Pancreas (tissue), 10 donors: Measurements from ENCODE around the gene TTLL6. TPM values are rescaled to one million over a fixed set of nuclear protein-coding genes. Genes with fewer than 3 reads are reported as not detected.

Experiments
- ATAC-seq, 4 donors: fragments of 200-7000 bp; cut with Tn5 transposase; one replicate each; pipeline versions ENCODE4 v1.8.0 to v1.9.1; 2020; ENCODE audit warnings: mild to moderate bottlenecking in 4 of 4, moderate library complexity in 4 of 4
- DNase-seq, 6 donors: peaks; one replicate each; pipeline ENCODE4 v3.0.0-alpha.2; 2020
- FAIRE-seq: peaks from 2 replicates; lab custom pipeline; 2012; peaks lifted over from hg19 to GRCh38; lab: Jason Lieb, UNC
- H3K27ac ChIP-seq, 4 donors: fragments of 200-600 bp; sonication (generic); 1 replicate in 3 of 4; 2 replicates in 1 of 4; pipeline versions ENCODE4 v1.5.0 to v1.8.0; 2020
- H3K27me3 ChIP-seq, 4 donors: fragments of 200-600 bp; one replicate each; pipeline ENCODE4 v1.8.0; 2021
- H3K36me3 ChIP-seq, 3 donors: fragments of 200-600 bp; sonication (generic) in 1 of 3; one replicate each; pipeline versions ENCODE4 v1.5.0 to v1.8.0; 2020 to 2021
- H3K4me1 ChIP-seq, 3 donors: fragments of 200-600 bp; one replicate each; pipeline ENCODE4 v1.8.0; 2021
- H3K4me3 ChIP-seq, 4 donors: fragments of 200-600 bp; sonication (generic) in 2 of 4; one replicate each; pipeline versions ENCODE4 v1.5.0 to v1.8.0; 2020 to 2021
- H3K9me3 ChIP-seq, 4 donors: fragments of 200-600 bp; one replicate each; pipeline ENCODE4 v1.8.0; 2021
- WGBS, 2 donors: extraction: QIAGEN DNeasy Blood & Tissue Kit; methylation state at CpG; one replicate each; pipeline ENCODE4 v1.1.7; 2013; 5-methylcytosine and 5-hydroxymethylcytosine counted together
- intact Hi-C, 3 donors: fragments of 100-400 bp; cut with DNase I; formaldehyde crosslinking; loops; one replicate each; pipeline versions ENCODE4 v1.11.1 to v1.14.2; 2022
- polyA plus RNA-seq, 2 donors: library from polyadenylated mRNA; stranded (reverse); fragments of 200-250 nt; gene quantifications; one replicate each; pipeline ENCODE4 v1.2.3, GENCODE V29; 2013
- total RNA-seq, 6 donors: library from RNA; stranded (reverse); fragmentation: NEBNext Ultra II Directional in 4 of 6; extraction: Animal tissue kit (Norgen Biotek cat#: 25700) in 4 of 6; gene quantifications; one replicate each; pipeline versions ENCODE4 v1.2.1 to v1.2.4, GENCODE V29; 2021 to 2023
- TF ChIP-seq, protein P1 (sequence below), 4 donors: fragments of 200-600 bp; sonication (generic) in 3 of 4; IDR thresholded peaks; one replicate each; pipeline versions ENCODE4 v1.5.0 to v1.8.0; 2021; ENCODE audit warnings: antibody characterized with exemption in 4 of 4
- donor health status: healthy with polysubstance abuse.
- donor health status: DM: no; HTN: no; CAD: no; lungs with moderate emphysema.
- donor health status: DM: no; HTN: no; CAD: no.
- donor health status: control.
- donor health status: control.
- donor health status: Bipolar disorder and iron deficiency.
- donor health status: DM: yes; HTN: yes; CAD: no.
- donor health status: DM: no; HTN: no; CAD: no.
- donor health status: DM: no; HTN: no; CAD: no.
- donor health status: DM: yes; HTN: yes; CAD: no.

TTLL6 gene
- total and polyA plus RNA-seq, 8 donors: 0.40 to 6.0 (median 0.77) TPM

DNA sequence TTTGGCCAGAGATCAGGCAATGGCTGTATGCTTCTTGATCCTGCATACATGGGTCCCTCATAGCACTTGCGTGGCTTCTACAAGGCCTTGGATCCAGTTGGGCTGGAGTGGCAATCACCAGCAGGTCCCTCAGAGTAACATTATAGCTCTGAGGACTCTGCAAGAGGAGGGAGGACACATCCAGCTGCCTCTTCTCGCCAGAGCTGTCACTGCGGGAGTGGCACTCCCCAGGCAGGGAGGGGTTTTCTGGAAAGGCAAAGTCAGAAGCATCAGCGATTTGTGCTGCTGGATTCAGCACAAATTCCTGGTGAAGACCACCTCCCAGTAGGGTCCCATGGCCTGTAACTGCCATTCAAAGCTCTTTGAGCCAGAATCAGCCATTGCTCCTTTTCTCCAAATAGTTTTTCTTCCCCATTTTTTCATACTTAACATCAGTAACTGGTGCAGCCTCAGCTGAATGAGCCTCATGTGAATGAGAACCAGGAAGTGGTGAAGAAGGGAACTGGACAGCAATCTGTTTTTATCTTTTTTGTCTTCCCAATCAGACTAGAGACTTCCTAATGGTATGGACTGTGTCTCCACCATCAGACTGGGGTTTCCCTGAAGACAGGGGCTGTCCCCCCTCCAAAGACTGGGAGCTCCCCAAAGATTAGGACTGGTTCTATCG lies 47.9 kb downstream of the TTLL6 start:
- H3K36me3 ChIP-seq: no peaks in the 10 kb centered on the region
- intact Hi-C loops: no loop called here
- H3K27me3 ChIP-seq: no peaks in the 10 kb centered on the region
- FAIRE-seq (no peak), ATAC-seq (peak in 1 of 4 donors; percentile 27), DNase-seq (no peak)
- 84 to 86% methylated on average over 5 of the region's 5 CpGs for WGBS, 2 donors
- H3K9me3 ChIP-seq: no peaks in the 10 kb centered on the region
- H3K4me3 ChIP-seq: no peak overlapping the region
- no peak overlapping the region for H3K27ac ChIP-seq
- H3K4me1 ChIP-seq: no peaks in the 10 kb centered on the region
- TF ChIP-seq, protein P1, sequence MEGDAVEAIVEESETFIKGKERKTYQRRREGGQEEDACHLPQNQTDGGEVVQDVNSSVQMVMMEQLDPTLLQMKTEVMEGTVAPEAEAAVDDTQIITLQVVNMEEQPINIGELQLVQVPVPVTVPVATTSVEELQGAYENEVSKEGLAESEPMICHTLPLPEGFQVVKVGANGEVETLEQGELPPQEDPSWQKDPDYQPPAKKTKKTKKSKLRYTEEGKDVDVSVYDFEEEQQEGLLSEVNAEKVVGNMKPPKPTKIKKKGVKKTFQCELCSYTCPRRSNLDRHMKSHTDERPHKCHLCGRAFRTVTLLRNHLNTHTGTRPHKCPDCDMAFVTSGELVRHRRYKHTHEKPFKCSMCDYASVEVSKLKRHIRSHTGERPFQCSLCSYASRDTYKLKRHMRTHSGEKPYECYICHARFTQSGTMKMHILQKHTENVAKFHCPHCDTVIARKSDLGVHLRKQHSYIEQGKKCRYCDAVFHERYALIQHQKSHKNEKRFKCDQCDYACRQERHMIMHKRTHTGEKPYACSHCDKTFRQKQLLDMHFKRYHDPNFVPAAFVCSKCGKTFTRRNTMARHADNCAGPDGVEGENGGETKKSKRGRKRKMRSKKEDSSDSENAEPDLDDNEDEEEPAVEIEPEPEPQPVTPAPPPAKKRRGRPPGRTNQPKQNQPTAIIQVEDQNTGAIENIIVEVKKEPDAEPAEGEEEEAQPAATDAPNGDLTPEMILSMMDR (IDR thresholded peaks at IDR 0.05): no peak

DNA sequence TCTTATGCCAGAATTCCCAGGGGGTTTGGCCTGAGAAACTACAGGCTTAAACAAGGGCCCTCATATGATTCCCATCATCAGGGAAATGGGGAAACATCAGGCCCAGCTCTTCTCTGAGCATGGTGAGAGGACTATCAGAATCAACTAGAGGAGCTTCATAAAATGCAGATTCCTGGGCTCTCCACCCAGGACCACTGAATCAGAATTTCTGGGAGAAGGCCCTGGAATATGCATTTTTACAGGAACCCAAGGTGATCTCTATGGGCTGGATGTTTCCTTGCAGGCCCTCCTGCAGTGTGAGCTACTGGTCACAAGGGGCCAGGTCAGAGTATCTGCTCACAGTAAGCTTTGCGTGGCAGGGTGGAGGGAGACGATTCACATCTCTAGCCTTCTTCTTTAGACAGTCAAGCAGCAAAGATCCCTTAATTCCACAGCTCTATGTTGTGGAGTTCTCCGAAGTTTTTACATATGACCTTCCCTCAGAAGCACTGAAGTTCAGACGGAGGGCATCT lies 49.7 kb downstream of the TTLL6 start:
- Histone ChIP-seq H3K27me3 (no peaks in the 10 kb centered on the region), H3K4me3 (no peak overlapping the region), H3K27ac (no peak overlapping the region), H3K9me3 (no peaks in the 10 kb centered on the region), H3K36me3 (no peaks in the 10 kb centered on the region), H3K4me1 (no peaks in the 10 kb centered on the region)
- TF ChIP-seq, protein P1 (IDR thresholded peaks at IDR 0.05): no peak
- ATAC-seq: no peak
- FAIRE-seq: no peak
- intact Hi-C loops: no loop called here
- DNase-seq: no peak
- WGBS, 2 donors: 71 to 80% methylated on average over 4 of the region's 4 CpGs

DNA sequence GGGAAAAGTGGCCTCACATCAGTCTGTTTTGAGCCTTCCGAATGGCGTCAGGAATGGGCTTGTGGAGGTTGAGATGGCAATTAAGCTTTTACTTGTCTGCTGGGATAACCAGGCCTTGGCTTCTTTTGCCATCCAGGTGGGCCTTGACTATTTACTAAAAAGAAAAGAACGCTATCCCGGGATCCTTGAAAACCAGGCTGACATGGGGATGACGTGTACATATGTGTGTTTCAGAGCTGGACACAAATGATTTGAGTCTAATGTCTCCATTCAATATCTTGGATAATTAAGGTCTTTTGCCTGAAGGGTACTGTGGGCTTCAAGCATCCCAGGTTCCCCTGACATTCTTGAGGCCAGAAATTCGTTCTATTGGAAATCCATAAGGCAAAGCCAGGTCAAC lies 55.9 kb downstream of the TTLL6 start:
- TF ChIP-seq, protein P1 (IDR thresholded peaks at IDR 0.05): no peak
- Histone ChIP-seq H3K4me3 (no peak overlapping the region), H3K4me1 (no peaks in the 10 kb centered on the region), H3K36me3 (no peaks in the 10 kb centered on the region), H3K9me3 (no peaks in the 10 kb centered on the region), H3K27ac (no peak overlapping the region), H3K27me3 (peaks cover 0 to 1% (median 0%) of the 10 kb centered on the region in 4 donors)
- DNase-seq (no peak), FAIRE-seq (no peak), ATAC-seq (no peak)
- 64 to 79% methylated on average over 6 of the region's 6 CpGs for WGBS, 2 donors
- intact Hi-C loops: no loop called here

DNA sequence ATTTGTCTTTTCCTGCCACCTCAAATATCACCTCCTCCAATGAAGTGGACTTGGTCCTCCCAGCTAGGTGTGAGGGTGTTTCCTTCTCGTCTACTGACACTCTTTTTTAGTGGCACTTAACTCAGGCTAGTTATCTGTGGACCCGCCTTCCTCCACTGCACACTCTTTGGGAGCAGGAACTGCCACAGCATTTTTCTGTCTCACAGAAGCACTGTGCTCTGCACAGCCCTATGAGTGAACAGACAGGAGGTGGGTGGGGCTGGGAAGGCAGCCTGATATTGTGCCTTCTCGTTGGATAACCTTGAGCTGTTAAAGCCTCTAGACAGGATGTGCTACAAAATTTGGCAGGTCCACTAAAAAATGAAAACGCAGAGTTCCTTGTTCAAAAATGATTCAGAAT lies 56.6 kb downstream of the TTLL6 start:
- FAIRE-seq (no peak), ATAC-seq (peak in 2 of 4 donors; percentile 13 to 25), DNase-seq (no peak)
- H3K9me3 ChIP-seq: no peaks in the 10 kb centered on the region
- no peaks in the 10 kb centered on the region for H3K36me3 ChIP-seq
- H3K4me3 ChIP-seq: no peak overlapping the region
- H3K4me1 ChIP-seq: no peaks in the 10 kb centered on the region
- intact Hi-C loops: no loop called here
- TF ChIP-seq, protein P1 (IDR thresholded peaks at IDR 0.05): no peak
- WGBS, 2 donors: 34 to 38% methylated on average over 4 of the region's 4 CpGs
- H3K27me3 ChIP-seq: peaks cover 2 to 8% (median 3%) of the 10 kb centered on the region in 4 donors
- no peak overlapping the region for H3K27ac ChIP-seq

DNA sequence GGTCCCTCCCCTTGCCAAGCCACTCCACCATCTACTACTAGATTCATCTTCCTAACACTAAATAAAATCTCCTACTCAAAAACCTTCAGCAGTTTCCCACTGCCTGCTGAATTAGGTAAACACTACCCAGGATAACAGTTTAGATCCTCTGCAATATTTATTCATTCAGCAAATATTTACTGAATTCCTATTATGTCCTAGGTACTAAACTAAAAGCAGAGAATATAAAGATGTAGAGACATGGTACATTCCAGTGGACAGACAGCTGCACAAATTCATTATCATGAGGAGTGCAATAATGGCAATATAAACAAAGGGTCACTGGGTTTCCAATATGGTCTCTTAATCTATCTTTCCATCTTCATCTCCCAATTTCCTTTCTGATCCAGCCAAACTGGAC lies 57.7 kb downstream of the TTLL6 start:
- Histone ChIP-seq H3K4me3 (no peak overlapping the region), H3K4me1 (no peaks in the 10 kb centered on the region), H3K27ac (no peak overlapping the region), H3K27me3 (peaks cover 8 to 20% (median 11%) of the 10 kb centered on the region in 4 donors), H3K9me3 (no peaks in the 10 kb centered on the region), H3K36me3 (no peaks in the 10 kb centered on the region)
- ATAC-seq (no peak), FAIRE-seq (no peak), DNase-seq (no peak)
- TF ChIP-seq, protein P1 (IDR thresholded peaks at IDR 0.05): no peak
- intact Hi-C loops: no loop called here
